IPS-18a (cell line): Measurements from ENCODE around the gene GRN.
A peak's percentile ranks its signal among the peaks of the same experiment; 100 is the strongest.
"Not testable (repeated sequence)": the region's sequence is repeated elsewhere in the genome, so short reads cannot be mapped to it uniquely, and the experiment has no call there.

ENCODE experiments used
- H3K27ac ChIP-seq: one replicate; pipeline ENCODE4 v1.5.1; 2013; ENCODE audit warnings: low read length
- H3K27me3 ChIP-seq: one replicate; pipeline ENCODE4 v1.6.1; 2013; ENCODE audit warnings: mild to moderate bottlenecking, low read length; ENCODE audit not compliant: control insufficient read depth, insufficient read depth
- H3K36me3 ChIP-seq: one replicate; pipeline ENCODE4 v1.6.1; 2013; ENCODE audit warnings: low read depth, low read length; ENCODE audit not compliant: control insufficient read depth
- H3K4me1 ChIP-seq: one replicate; pipeline ENCODE4 v1.6.1; 2013; ENCODE audit warnings: low read depth, low read length; ENCODE audit not compliant: control insufficient read depth
- H3K4me3 ChIP-seq: one replicate; pipeline ENCODE4 v1.5.1; 2013; ENCODE audit warnings: low read length
- H3K9ac ChIP-seq: one replicate; pipeline ENCODE4 v1.6.1; 2013; ENCODE audit warnings: mild to moderate bottlenecking, low read length, moderate library complexity
- H3K9me3 ChIP-seq: one replicate; pipeline ENCODE4 v1.6.1; 2013; ENCODE audit warnings: low read depth, low read length; ENCODE audit not compliant: control insufficient read depth

Gene GRN

DNA sequence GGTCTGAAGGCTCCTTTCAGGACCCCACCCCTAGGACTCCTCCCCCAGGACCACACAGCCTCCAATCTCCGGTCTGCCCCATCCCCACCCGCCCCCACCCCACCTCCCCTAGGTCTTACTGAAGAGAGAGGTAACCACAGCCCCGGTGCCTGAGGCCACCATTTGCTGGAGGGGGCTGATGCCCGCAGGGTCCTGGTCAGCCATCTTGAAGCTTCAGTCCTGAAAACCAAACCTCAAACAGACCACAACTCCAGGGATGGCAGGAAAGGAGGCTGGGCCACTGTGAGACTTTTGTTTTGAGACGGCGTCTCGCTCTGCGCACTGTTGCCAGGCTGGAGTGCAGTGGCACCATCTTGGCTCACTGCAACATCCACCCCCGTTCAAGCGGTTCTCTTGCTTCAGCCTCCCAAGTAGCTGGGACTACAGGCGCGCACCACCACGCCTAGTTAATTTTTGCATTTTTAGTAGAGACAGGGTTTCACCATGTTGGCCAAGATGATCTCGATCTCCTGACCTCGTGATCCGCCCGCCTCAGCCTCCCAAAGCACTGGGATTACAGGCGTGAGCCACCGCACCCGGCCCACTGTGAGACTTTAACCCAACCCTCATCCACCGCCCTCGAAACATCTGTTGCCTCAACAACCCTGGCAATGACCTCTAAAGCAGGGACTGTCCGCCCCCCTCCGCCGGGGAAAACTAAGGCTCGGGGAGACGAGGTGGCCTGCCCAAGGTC, 21.6 kb upstream of the GRN start:
- Histone ChIP-seq H3K9me3 (no peaks in the 10 kb centered on the region), H3K9ac (peak overlapping the region; percentile 58), H3K4me3 (peak overlapping the region; percentile 82), H3K36me3 (peaks cover 31% of the 10 kb centered on the region), H3K27me3 (peaks cover 16% of the 10 kb centered on the region), H3K4me1 (no peaks in the 10 kb centered on the region), H3K27ac (no peak overlapping the region)

- Histone ChIP-seq H3K27ac (no peak overlapping the region), H3K9ac (peak overlapping the region; percentile 58), H3K4me1 (no peaks in the 10 kb centered on the region), H3K36me3 (peaks cover 30% of the 10 kb centered on the region), H3K27me3 (peaks cover 16% of the 10 kb centered on the region), H3K9me3 (no peaks in the 10 kb centered on the region), H3K4me3 (peak overlapping the region; percentile 82)
These were observed 21.0 kb upstream of the GRN start for GRCh38 chr17:44324092-44324570.

- Histone ChIP-seq H3K27me3 (peaks cover 16% of the 10 kb centered on the region), H3K27ac (no peak within 1 kb of the TSS), H3K4me1 (no peaks in the 10 kb centered on the region), H3K36me3 (peaks cover 24% of the 10 kb centered on the region), H3K9ac (peak within 1 kb of the TSS; percentile 58), H3K9me3 (no peaks in the 10 kb centered on the region), H3K4me3 (peak within 1 kb of the TSS; percentile 82)
These were observed 20.4 kb upstream of the GRN start, which contains the start of gene SLC25A39 for GRCh38 chr17:44324571-44325275. SLC25A39 (minus strand) TSS chr17:44324823; CDS start chr17:44323562, 1,261 bp downstream.

- Histone ChIP-seq H3K9ac (no peak overlapping the region), H3K27me3 (peaks cover 16% of the 10 kb centered on the region), H3K4me3 (no peak overlapping the region), H3K36me3 (peaks cover 5% of the 10 kb centered on the region), H3K4me1 (no peaks in the 10 kb centered on the region), H3K9me3 (no peaks in the 10 kb centered on the region), H3K27ac (no peak overlapping the region)
These were observed 18.1 kb upstream of the GRN start for GRCh38 chr17:44326861-44327444.

DNA sequence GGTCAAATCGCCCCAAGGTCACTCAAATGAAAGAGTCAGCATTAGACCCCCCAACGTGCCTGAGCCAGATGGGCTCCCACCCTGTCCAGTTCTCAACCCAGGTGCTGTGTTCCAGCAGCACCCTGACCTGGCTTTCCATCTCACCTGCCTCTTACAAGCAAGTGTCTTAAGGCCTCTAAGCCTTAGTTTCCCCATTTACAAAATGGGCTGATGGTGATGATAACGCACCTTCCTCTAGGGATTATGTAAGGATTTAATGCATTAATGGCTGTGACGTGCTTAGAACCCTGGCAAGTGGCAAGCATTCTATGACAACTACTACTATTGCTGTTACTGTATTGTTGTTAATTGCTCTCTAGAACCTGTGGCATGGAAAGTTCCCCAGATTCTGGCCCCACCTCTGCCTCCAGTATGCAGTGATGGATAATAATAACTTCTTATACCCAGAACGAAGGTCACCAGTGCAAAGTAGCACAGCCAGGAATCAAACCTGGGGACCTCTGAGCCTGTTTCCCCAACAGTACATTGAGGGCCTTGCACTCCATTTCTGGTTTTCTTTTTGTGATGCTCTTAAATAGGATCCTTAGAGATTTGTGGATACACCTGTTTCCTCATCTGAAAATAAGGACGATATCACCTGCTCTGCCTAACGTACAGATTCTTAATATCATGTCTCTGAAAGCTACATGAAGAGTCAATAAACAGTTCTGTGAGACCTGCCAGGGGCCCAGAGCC, 17.2 kb upstream of the GRN start:
- no peak overlapping the region for H3K9ac ChIP-seq
- H3K9me3 ChIP-seq: no peaks in the 10 kb centered on the region
- no peak overlapping the region for H3K4me3 ChIP-seq
- no peaks in the 10 kb centered on the region for H3K36me3 ChIP-seq
- H3K27ac ChIP-seq: no peak overlapping the region
- peaks cover 16% of the 10 kb centered on the region for H3K27me3 ChIP-seq
- H3K4me1 ChIP-seq: no peaks in the 10 kb centered on the region

- not testable (repeated sequence) for H3K4me3 ChIP-seq, H3K9me3 ChIP-seq, H3K27ac ChIP-seq, H3K9ac ChIP-seq, H3K36me3 ChIP-seq, H3K4me1 ChIP-seq
- H3K27me3 ChIP-seq: peaks cover 16% of the 10 kb centered on the region
These were observed 15.6 kb upstream of the GRN start for GRCh38 chr17:44329516-44329915.

- H3K9ac ChIP-seq, H3K4me1 ChIP-seq: not testable (repeated sequence)
These were observed 14.8 kb upstream of the GRN start for GRCh38 chr17:44330263-44330662.

DNA sequence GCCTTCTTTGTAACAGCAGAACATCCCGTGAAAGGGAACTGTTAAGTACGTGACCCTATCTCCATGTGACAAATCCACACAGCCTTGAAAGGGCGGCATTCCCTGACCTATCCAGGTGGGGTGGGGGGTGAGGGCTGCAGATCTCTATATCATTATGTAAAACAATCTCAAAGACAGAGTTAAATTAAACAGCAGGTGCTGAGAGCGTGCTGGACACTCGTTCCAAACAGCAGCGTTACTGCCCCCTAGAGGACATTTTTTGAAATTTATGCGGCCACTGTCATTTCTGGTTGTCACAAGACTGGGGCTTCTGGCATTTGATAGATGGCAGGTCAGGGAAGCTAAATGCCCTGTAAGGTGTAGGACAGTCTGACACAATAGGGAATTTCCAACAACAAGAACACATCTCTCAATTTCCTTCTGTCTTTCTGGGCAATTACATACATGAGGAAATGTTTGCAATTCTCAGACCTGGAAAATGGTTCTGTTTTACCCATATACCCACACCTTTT, 13.8 kb upstream of the GRN start:
- Histone ChIP-seq H3K27ac (no peak overlapping the region), H3K9me3 (no peaks in the 10 kb centered on the region), H3K9ac (no peak overlapping the region), H3K27me3 (peaks cover 1% of the 10 kb centered on the region), H3K4me1 (no peaks in the 10 kb centered on the region), H3K36me3 (no peaks in the 10 kb centered on the region), H3K4me3 (no peak overlapping the region)

More at GRCh38 chr17:44330263-44330662, 14.8 kb upstream of the GRN start:
- H3K4me3 ChIP-seq, H3K9me3 ChIP-seq, H3K36me3 ChIP-seq, H3K27ac ChIP-seq: not testable (repeated sequence)
- peaks cover 11% of the 10 kb centered on the region for H3K27me3 ChIP-seq

GRCh38 chr17:44333371-44333770, 11.7 kb upstream of the GRN start:
- Histone ChIP-seq H3K9ac (no peak overlapping the region), H3K36me3 (no peaks in the 10 kb centered on the region), H3K9me3 (no peaks in the 10 kb centered on the region), H3K27ac (no peak overlapping the region), H3K4me1 (no peaks in the 10 kb centered on the region), H3K27me3 (no peaks in the 10 kb centered on the region), H3K4me3 (no peak overlapping the region)

- Histone ChIP-seq H3K27ac (no peak overlapping the region), H3K4me1 (no peaks in the 10 kb centered on the region), H3K9ac (no peak overlapping the region), H3K9me3 (no peaks in the 10 kb centered on the region), H3K36me3 (no peaks in the 10 kb centered on the region), H3K4me3 (no peak overlapping the region), H3K27me3 (no peaks in the 10 kb centered on the region)
These were observed 10.8 kb upstream of the GRN start for GRCh38 chr17:44334315-44334714.

DNA sequence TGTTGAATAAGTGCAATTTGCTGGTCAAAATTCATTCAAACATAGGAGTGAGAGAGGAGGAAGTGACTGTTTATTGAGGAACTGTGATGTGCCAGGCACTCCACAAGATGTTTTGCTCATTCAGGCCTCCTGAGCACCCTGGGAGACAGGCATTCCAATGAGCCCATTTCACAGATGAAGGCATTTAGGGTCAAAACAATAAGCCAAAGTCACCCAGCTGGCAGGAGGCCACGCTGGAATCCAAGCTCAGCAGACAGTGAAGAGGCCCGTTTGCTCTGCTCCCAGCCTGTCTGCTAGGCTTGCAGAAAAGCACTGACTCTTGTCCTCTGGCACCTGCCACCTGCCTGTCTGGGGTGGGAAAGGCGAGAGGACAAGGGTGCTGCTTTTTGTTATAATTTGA, 10.4 kb upstream of the GRN start:
- H3K36me3 ChIP-seq: no peaks in the 10 kb centered on the region
- H3K27ac ChIP-seq: no peak overlapping the region
- H3K4me1 ChIP-seq: no peaks in the 10 kb centered on the region

More for the DNA sequence above, 10.4 kb upstream of the GRN start:
- H3K27me3 ChIP-seq: no peaks in the 10 kb centered on the region
- no peak overlapping the region for H3K4me3 ChIP-seq
- H3K9me3 ChIP-seq: no peaks in the 10 kb centered on the region
- no peak overlapping the region for H3K9ac ChIP-seq
